Measurements from ENCODE around the gene KRTAP4-16. TPM values are rescaled to one million over a fixed set of nuclear protein-coding genes. Genes with fewer than 3 reads are reported as not detected.
"Not testable (repeated sequence)": the region's sequence is repeated elsewhere in the genome, so short reads cannot be mapped to it uniquely, and the experiment has no call there.

Gene KRTAP4-16
- total RNA-seq, 4 donors from 2014 or later = not detected

- DNase-seq (no peak), ATAC-seq (no peak)
- Histone ChIP-seq H3K36me3 (no peaks in the 10 kb centered on the region), H3K4me3 (no peak within 1 kb of the TSS), H3K9me3 (no peaks in the 10 kb centered on the region), H3K27me3 (peaks cover 0 to 3% (median 0%) of the 10 kb centered on the region in 3 donors), H3K4me1 (no peaks in the 10 kb centered on the region), H3K27ac (no peak within 1 kb of the TSS)
- intact Hi-C loops (cut with DNase I; ENCODE audit: low total_unique reads) = no loop called here
- in situ Hi-C loops (cut with MboI; ENCODE audit: low sequenced_read_pairs in 4 of 4) = no loop called here
- TF ChIP-seq POLR2A (IDR thresholded peaks at IDR 0.05) = no peak
- TF ChIP-seq CTCF (IDR thresholded peaks at IDR 0.05 in 4 of 5, conservative IDR thresholded peaks at IDR 0.05 in 1 of 5) = no peak
These were observed 38.5 kb upstream of the KRTAP4-16 start, which contains the start of gene KRTAP4-6 for GRCh38 chr17:41140360-41141131. KRTAP4-6 (minus strand) TSS chr17:41140544; CDS start chr17:41140487, 57 bp downstream.

GRCh38 chr17:41139865-41140264, 37.9 kb upstream of the KRTAP4-16 start:
- H3K36me3 ChIP-seq; H3K4me3 ChIP-seq; in situ Hi-C loops (cut with MboI; ENCODE audit: low sequenced_read_pairs in 4 of 4); intact Hi-C loops (cut with DNase I; ENCODE audit: low total_unique reads); H3K9me3 ChIP-seq; H3K27ac ChIP-seq; DNase-seq; H3K4me1 ChIP-seq; H3K27me3 ChIP-seq; ATAC-seq: not testable (repeated sequence)

GRCh38 chr17:41133880-41134735, 32.1 kb upstream of the KRTAP4-16 start:
- Histone ChIP-seq H3K27ac (no peak overlapping the region), H3K4me3 (no peak overlapping the region), H3K9me3 (no peaks in the 10 kb centered on the region), H3K27me3 (peaks cover 0 to 6% (median 0%) of the 10 kb centered on the region in 3 donors), H3K36me3 (no peaks in the 10 kb centered on the region), H3K4me1 (no peaks in the 10 kb centered on the region)
- ATAC-seq = no peak
- intact Hi-C loops (cut with DNase I; ENCODE audit: low total_unique reads) (no loop called here), in situ Hi-C loops (cut with MboI; ENCODE audit: low sequenced_read_pairs in 4 of 4) (no loop called here)
- no peak for DNase-seq
- TF ChIP-seq POLR2A (IDR thresholded peaks at IDR 0.05) (no peak), CTCF (IDR thresholded peaks at IDR 0.05 in 4 of 5, conservative IDR thresholded peaks at IDR 0.05 in 1 of 5) (no peak)

DNA sequence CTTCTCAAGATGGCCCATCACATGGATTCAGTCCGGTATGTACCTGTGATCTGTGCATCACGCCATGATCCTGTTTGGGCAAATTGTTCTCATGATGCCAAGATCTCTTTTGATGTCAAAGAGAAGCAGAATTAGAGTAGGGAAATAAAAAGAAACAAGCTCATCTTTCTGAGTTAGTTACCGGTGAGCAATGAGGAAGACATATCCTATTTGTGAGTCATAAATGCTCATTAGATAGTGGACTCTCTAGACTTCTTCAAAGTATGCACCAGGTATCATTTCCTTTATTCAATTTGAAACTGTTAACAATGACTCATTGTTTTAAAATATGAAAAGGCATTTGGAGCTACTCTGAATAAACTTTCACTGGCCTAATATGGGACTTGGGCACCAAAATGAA, 30.0 kb upstream of the KRTAP4-16 start:
- in situ Hi-C loops (cut with MboI; ENCODE audit: low sequenced_read_pairs in 4 of 4) (no loop called here), intact Hi-C loops (cut with DNase I; ENCODE audit: low total_unique reads) (no loop called here)
- H3K4me1 ChIP-seq = no peaks in the 10 kb centered on the region
- peaks cover 0 to 3% (median 0%) of the 10 kb centered on the region in 3 donors for H3K27me3 ChIP-seq
- no peaks in the 10 kb centered on the region for H3K36me3 ChIP-seq
- H3K27ac ChIP-seq = no peak overlapping the region
- ATAC-seq = no peak
- no peak overlapping the region for H3K4me3 ChIP-seq
- DNase-seq = no peak
- TF ChIP-seq POLR2A (IDR thresholded peaks at IDR 0.05) (no peak), CTCF (IDR thresholded peaks at IDR 0.05 in 4 of 5, conservative IDR thresholded peaks at IDR 0.05 in 1 of 5) (no peak)
- H3K9me3 ChIP-seq = no peaks in the 10 kb centered on the region

DNA sequence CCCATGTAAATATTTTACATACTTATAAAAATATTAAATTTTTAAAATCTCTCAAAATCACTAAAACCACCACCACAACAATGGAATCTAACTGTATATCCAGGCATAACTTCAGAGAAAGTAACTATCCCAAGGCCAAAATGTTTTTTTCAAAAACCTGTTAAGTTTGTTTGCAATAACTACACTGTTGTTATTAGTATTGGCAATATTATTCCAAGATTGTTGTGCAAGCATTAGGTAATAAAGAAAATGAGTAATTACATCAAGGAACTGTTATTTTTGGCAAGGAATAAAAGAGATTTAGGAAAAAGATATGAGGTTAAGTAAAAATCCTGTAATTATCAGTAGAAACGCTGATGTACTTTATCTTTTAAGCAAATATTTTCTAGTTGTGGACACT, 25.4 kb upstream of the KRTAP4-16 start:
- H3K4me1 ChIP-seq = no peaks in the 10 kb centered on the region
- H3K4me3 ChIP-seq = no peak overlapping the region
- ATAC-seq = no peak
- H3K27ac ChIP-seq = no peak overlapping the region
- H3K36me3 ChIP-seq = no peaks in the 10 kb centered on the region
- in situ Hi-C loops (cut with MboI; ENCODE audit: low sequenced_read_pairs in 4 of 4) (no loop called here), intact Hi-C loops (cut with DNase I; ENCODE audit: low total_unique reads) (no loop called here)
- TF ChIP-seq CTCF (IDR thresholded peaks at IDR 0.05 in 4 of 5, conservative IDR thresholded peaks at IDR 0.05 in 1 of 5) = no peak
- TF ChIP-seq POLR2A (IDR thresholded peaks at IDR 0.05) = no peak
- H3K27me3 ChIP-seq = peaks cover 0 to 4% (median 0%) of the 10 kb centered on the region in 3 donors
- no peak for DNase-seq
- H3K9me3 ChIP-seq = no peaks in the 10 kb centered on the region
